Esophagus mucosa (tissue), 1 donor: ENCODE data around the gene MLH3. TPM values are rescaled to one million over a fixed set of nuclear protein-coding genes. Genes with fewer than 3 reads are reported as not detected.
A peak's percentile ranks its signal among the peaks of the same experiment; 100 is the strongest.
"Not testable (repeated sequence)": the region's sequence is repeated elsewhere in the genome, so short reads cannot be mapped to it uniquely, and the experiment has no call there.

ENCODE experiments used
- ATAC-seq: fragments of 200-7000 bp; cut with Tn5 transposase; one replicate; pipeline ENCODE4 v1.9.1; 2020
- total RNA-seq: library from RNA; stranded (reverse); gene quantifications from one replicate; pipeline ENCODE4 v1.2.4, GENCODE V29; 2023
- donor health status: DM: yes; HTN: yes; CAD: no.

Gene MLH3
- 10.6 TPM for total RNA-seq

GRCh38 chr14:75050852-75051555, at the start of gene MLH3:
Gene MLH3 (minus strand): TSS chr14:75051467. CDS start chr14:75049655, 1,812 bp downstream.
- peak; percentile 91 for ATAC-seq

GRCh38 chr14:75098682-75099081, 47.4 kb upstream of the MLH3 start:
- no peak for ATAC-seq

- no peak for ATAC-seq
Observed at GRCh38 chr14:75098212-75098611, 46.9 kb upstream of the MLH3 start.

GRCh38 chr14:75096959-75097358, 45.7 kb upstream of the MLH3 start:
- ATAC-seq = no peak

GRCh38 chr14:75095690-75096089, 44.4 kb upstream of the MLH3 start:
- no peak for ATAC-seq

- no peak for ATAC-seq
Observed at GRCh38 chr14:75094896-75095295, 43.6 kb upstream of the MLH3 start.

GRCh38 chr14:75092698-75093097, 41.4 kb upstream of the MLH3 start:
- no peak for ATAC-seq

- ATAC-seq = no peak
Observed at GRCh38 chr14:75091251-75091650, 40.0 kb upstream of the MLH3 start.

GRCh38 chr14:75090353-75090752, 39.1 kb upstream of the MLH3 start:
- ATAC-seq = no peak

- ATAC-seq = peak; percentile 61
Observed at GRCh38 chr14:75088566-75089373, 37.5 kb upstream of the MLH3 start.

GRCh38 chr14:75088153-75088552, 36.9 kb upstream of the MLH3 start:
- ATAC-seq = no peak

GRCh38 chr14:75084513-75084912, 33.2 kb upstream of the MLH3 start:
- ATAC-seq = peak; percentile 79

GRCh38 chr14:75083271-75083670, 32.0 kb upstream of the MLH3 start:
- ATAC-seq = peak; percentile 34

- no peak for ATAC-seq
Observed at GRCh38 chr14:75081660-75082229, 30.5 kb upstream of the MLH3 start.

GRCh38 chr14:75079521-75079920, 28.3 kb upstream of the MLH3 start:
- peak; percentile 22 for ATAC-seq

GRCh38 chr14:75077794-75078193, 26.5 kb upstream of the MLH3 start:
- no peak for ATAC-seq

- peak; percentile 48 for ATAC-seq
Observed at GRCh38 chr14:75070383-75070782, 19.1 kb upstream of the MLH3 start.

GRCh38 chr14:75069811-75070145, 18.5 kb upstream of the MLH3 start:
- peak; percentile 8 for ATAC-seq

- ATAC-seq = peak; percentile 87
Observed at GRCh38 chr14:75069121-75069810, 18.0 kb upstream of the MLH3 start, which contains the start of gene ZC2HC1C. Gene ZC2HC1C (plus strand): TSS chr14:75069641. CDS start chr14:75070574, 933 bp downstream.

GRCh38 chr14:75068294-75069120, 17.2 kb upstream of the MLH3 start:
- ATAC-seq = no peak

- not testable (repeated sequence) for ATAC-seq
Observed at GRCh38 chr14:75067765-75068164, 16.5 kb upstream of the MLH3 start.

- ATAC-seq = no peak
Observed at GRCh38 chr14:75067212-75067611, 15.9 kb upstream of the MLH3 start.
